Measurements from ENCODE around the gene DGKE.

The DGKE gene

DNA sequence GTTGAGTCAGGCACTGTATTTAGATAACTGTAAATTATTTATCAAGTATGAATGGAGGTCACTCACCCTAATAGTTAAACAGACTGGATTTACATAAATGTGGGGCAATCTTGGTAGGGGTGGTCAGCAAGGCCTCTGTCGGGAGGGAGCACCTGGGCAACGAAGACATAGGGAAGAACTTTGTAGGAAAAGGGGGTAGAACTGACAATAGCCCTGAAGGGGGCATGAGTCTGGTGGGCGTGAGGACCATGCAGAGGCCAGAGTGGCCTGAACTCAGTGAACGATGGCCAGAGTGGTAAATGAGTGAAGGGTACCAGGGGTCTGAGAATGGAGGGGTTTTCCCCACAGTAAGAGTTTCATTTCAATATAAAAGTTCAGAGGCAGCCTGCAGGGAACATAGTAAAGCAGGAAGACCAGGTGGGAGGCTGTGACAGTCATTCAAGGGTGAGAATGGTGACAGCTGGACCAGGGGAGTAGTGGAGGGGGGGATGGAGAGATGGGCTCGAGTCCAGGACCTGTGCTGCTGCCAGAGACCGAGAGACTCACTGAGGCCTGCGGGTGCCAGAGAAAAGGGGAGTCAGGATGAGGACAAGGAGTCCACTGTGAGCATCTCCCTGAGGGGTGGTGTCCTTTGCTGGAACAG, 3.1 kb upstream of the DGKE start:
- H3K4me3 ChIP-seq (ENCODE audit: low read depth, low read length) = no peak overlapping the region
- TF ChIP-seq, protein P1, sequence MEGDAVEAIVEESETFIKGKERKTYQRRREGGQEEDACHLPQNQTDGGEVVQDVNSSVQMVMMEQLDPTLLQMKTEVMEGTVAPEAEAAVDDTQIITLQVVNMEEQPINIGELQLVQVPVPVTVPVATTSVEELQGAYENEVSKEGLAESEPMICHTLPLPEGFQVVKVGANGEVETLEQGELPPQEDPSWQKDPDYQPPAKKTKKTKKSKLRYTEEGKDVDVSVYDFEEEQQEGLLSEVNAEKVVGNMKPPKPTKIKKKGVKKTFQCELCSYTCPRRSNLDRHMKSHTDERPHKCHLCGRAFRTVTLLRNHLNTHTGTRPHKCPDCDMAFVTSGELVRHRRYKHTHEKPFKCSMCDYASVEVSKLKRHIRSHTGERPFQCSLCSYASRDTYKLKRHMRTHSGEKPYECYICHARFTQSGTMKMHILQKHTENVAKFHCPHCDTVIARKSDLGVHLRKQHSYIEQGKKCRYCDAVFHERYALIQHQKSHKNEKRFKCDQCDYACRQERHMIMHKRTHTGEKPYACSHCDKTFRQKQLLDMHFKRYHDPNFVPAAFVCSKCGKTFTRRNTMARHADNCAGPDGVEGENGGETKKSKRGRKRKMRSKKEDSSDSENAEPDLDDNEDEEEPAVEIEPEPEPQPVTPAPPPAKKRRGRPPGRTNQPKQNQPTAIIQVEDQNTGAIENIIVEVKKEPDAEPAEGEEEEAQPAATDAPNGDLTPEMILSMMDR (IDR thresholded peaks at IDR 0.05; ENCODE audit: low read depth, low read length, missing control alignments) = no peak
- no peak for DNase-seq (ENCODE audit: low read depth)

DNA sequence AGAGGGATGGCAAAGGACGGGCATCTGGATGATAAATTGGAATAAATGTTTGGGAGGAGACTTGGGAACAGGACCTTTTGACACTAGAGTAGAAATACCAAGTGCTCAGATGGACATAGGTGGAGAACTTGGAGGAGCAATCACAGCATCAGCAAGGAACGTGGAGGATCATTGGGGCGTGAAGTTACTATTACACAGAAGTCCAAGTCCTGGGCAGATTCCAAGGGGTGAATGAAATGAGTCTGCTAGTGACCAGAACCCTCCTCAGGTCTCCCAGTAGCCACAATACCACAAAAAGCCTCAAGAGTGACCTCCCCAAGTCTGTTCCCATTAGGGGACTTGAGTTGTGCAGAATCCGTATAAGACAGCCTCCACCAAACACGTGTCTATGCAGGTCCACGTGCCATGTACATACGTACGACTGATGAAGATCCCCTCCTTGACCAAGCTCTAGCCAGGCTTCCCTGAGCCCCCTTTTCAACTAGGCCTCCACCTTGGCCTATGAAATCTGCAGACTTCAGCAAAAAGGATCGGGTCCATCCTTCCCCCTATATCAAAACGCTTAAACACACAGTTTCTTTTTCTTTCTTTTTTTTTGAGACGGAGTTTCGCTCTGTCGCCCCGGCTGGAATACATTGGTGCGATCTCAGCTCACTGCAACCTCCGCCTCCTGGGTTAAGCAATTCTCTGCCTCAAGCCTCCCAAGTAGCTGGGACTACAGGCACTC, 2.4 kb upstream of the DGKE start:
- H3K4me3 ChIP-seq (ENCODE audit: low read depth, low read length) = no peak overlapping the region
- DNase-seq (ENCODE audit: low read depth) = no peak
- TF ChIP-seq, protein P1 (IDR thresholded peaks at IDR 0.05; ENCODE audit: low read depth, low read length, missing control alignments) = no peak

DNA sequence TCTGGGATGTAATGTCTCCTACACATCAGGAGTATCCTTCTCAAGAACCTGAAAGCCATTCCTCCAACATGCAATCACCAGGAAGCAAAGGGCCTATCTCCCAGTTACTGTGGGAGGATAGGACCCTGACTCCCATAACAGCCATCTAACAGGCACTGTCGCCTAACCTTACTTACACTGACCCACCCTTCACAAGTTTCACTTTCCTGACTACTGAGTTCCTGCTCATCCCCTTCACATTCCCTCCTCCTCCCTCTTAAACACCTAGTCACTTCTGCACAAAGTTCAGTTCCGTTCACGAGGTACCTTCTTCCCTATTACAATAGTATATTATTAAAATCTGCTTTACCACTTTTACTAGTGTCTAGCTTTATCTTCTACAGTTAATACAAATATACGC, 1.5 kb upstream of the DGKE start:
- DNase-seq (ENCODE audit: low read depth) = no peak
- H3K4me3 ChIP-seq (ENCODE audit: low read depth, low read length) = peak overlapping the region; percentile 72
- TF ChIP-seq, protein P1 (IDR thresholded peaks at IDR 0.05; ENCODE audit: low read depth, low read length, missing control alignments) = no peak

DNA sequence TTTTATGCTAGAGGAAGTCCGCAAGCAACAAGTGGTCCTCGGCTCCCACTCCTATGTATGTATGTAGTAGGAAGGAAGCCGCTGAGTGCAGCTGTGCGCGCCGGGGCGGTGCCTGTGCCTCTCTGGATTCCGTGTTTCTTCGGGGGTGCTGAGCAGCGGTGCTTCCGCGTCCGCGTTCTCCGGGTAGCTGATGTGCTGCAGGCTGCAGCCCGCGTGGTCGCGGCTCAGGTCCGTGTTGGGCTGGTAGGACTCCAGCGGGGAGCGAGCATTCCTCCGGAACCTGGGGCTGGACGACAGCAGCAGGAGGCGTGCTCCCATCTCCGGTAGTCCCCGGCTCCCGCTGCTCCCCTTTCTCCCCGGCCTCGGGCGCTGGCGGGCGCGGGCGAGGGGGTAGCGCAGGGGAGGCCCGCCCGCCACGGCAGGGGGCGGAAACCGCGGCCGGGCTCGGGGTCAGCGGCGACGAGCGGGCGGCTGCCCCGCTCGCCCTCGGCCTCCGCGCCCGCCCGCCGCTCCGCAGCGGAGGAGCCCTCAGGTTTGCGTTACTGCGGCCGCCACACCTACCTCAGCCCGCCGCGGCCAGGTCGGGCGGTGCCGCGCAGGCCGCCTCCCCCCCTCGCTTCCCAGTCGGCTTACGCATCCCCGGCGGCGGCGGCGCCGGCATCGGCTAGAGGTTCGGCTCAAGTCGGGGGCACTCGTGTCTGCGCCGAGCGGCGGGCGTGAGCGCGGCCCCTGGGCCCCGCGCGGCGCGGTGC, 718 bp upstream of the DGKE start:
- no peak for DNase-seq (ENCODE audit: low read depth)
- H3K4me3 ChIP-seq (ENCODE audit: low read depth, low read length) = peak overlapping the region; percentile 72
- TF ChIP-seq, protein P1 (IDR thresholded peaks at IDR 0.05; ENCODE audit: low read depth, low read length, missing control alignments) = no peak

DNA sequence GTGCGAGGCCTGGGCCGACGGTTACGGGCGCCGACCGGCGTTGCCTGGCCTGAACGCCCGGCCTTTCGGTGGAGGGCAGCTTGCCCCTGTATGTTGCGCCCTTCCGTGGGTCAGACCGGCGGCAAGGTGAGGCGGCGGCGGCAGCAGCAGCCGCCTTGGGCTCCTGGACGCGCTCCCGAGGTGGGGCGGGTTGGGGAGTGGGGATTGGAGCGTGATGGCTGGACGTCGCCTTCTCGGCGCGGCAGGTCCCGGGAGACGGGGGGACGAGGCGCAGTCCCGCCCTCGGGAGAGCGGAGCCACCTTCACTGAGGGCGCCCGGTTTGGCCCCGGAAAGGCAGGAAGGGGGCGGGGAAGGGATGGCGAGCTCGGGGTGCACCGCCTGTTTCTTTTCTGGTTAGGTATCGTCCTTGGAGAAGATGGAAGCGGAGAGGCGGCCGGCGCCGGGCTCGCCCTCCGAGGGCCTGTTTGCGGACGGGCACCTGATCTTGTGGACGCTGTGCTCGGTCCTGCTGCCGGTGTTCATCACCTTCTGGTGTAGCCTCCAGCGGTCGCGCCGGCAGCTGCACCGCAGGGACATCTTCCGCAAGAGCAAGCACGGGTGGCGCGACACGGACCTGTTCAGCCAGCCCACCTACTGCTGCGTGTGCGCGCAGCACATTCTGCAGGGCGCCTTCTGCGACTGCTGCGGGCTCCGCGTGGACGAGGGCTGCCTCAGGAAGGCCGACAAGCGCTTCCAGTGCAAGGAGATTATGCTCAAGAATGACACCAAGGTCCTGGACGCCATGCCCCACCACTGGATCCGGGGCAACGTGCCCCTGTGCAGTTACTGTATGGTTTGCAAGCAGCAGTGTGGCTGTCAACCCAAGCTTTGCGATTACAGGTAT, 671 bp downstream of the DGKE start:
- H3K4me3 ChIP-seq (ENCODE audit: low read depth, low read length) = peak overlapping the region; percentile 81
- peak; percentile 59 for DNase-seq (ENCODE audit: low read depth)
- TF ChIP-seq, protein P1 (IDR thresholded peaks at IDR 0.05; ENCODE audit: low read depth, low read length, missing control alignments) = peak; percentile 45

DNA sequence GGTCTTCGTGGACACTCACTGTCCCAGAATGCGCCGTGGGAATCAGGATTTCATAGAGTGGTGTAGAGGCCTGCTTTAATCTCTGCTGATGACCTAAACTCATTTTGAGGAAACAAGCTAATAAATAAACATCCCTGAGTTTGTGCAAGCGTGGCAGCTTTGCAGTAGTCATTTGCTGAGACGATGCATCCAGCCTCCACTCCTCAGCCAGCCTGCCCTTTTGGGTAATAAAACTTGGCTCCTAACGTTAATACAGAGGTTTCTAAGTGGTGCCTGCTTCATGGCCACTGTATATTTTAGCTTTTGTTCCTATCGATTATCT, 1.3 kb downstream of the DGKE start:
- peak overlapping the region; percentile 81 for H3K4me3 ChIP-seq (ENCODE audit: low read depth, low read length)
- DNase-seq (ENCODE audit: low read depth) = no peak
- TF ChIP-seq, protein P1 (IDR thresholded peaks at IDR 0.05; ENCODE audit: low read depth, low read length, missing control alignments) = no peak

All from GM12864 (cell line).